DND-41 (cell line): ENCODE data around the gene DNAH10.

ENCODE experiments used
- ATAC-seq: fragments of 200-7000 bp; cut with Tn5 transposase; 3 replicates; pipeline ENCODE4 v1.9.1; 2021; ENCODE audit warnings: low read depth; ENCODE audit not compliant: insufficient read depth
- DNase-seq: peaks from one replicate; pipeline ENCODE4 v3.0.0-alpha.2; 2020
- H2AFZ ChIP-seq: 2 replicates; pipeline ENCODE4 v1.6.0; 2012; ENCODE audit warnings: low read depth, low read length
- H3K27ac ChIP-seq: 2 replicates; pipeline ENCODE4 v1.5.1; 2012; ENCODE audit warnings: low read length, inconsistent platforms
- H3K27me3 ChIP-seq: fragments of 200-600 bp; sonication (generic); 2 replicates; pipeline ENCODE4 v1.6.0; 2012; ENCODE audit warnings: low read length, mild to moderate bottlenecking, inconsistent platforms; ENCODE audit not compliant: insufficient read depth, poor library complexity
- H3K36me3 ChIP-seq: 2 replicates; pipeline ENCODE4 v1.5.1; 2012; ENCODE audit warnings: low read length, inconsistent platforms; ENCODE audit not compliant: insufficient read depth
- H3K4me1 ChIP-seq: 2 replicates; pipeline ENCODE4 v1.5.1; 2012; ENCODE audit warnings: mild to moderate bottlenecking, low read length; ENCODE audit not compliant: insufficient read depth
- H3K4me2 ChIP-seq: 2 replicates; pipeline ENCODE4 v1.6.0; 2012; ENCODE audit warnings: mild to moderate bottlenecking, moderate library complexity, low read length, inconsistent platforms; ENCODE audit not compliant: insufficient read depth
- H3K4me3 ChIP-seq, 2 experiments: fragments of 200-600 bp in 1 of 2; shearing (Covaris generic) in 1 of 2; 2 replicates each; pipeline ENCODE4 v1.5.1; 2012 to 2016; ENCODE audit warnings: inconsistent platforms in 2 of 2, low read length in 2 of 2, mild to moderate bottlenecking in 2 of 2, low read depth in 1 of 2, moderate library complexity in 1 of 2
- H3K79me2 ChIP-seq: 2 replicates; pipeline ENCODE4 v1.6.0; 2012; ENCODE audit warnings: low read length, inconsistent platforms; ENCODE audit not compliant: insufficient read depth
- H3K9ac ChIP-seq: 2 replicates; pipeline ENCODE4 v1.6.0; 2012; ENCODE audit warnings: low read depth, mild to moderate bottlenecking, inconsistent platforms, low read length, moderate library complexity
- H3K9me3 ChIP-seq: 2 replicates; pipeline ENCODE4 v1.5.1; 2012; ENCODE audit warnings: low read length, moderate library complexity, mild to moderate bottlenecking, inconsistent platforms; ENCODE audit not compliant: insufficient read depth, severe bottlenecking
- H4K20me1 ChIP-seq: 2 replicates; pipeline ENCODE4 v1.6.0; 2012; ENCODE audit warnings: low read length; ENCODE audit not compliant: insufficient read depth
- CTCF ChIP-seq: IDR thresholded peaks from 2 replicates; pipeline ENCODE4 v1.5.1; 2012; ENCODE audit warnings: borderline replicate concordance, low read length, moderate library complexity, mild to moderate bottlenecking; ENCODE audit not compliant: poor library complexity, severe bottlenecking; ENCODE audit errors: extremely low read depth
- EZH2 ChIP-seq: IDR thresholded peaks from 3 replicates; pipeline ENCODE4 v1.6.1; 2012; ENCODE audit warnings: borderline replicate concordance, low read depth, mild to moderate bottlenecking, moderate library complexity, low read length, inconsistent platforms; ENCODE audit not compliant: severe bottlenecking

Gene DNAH10

GRCh38 chr12:123845881-123846280 is 83.8 kb downstream of the DNAH10 start:
- Histone ChIP-seq H3K9me3 (no peaks in the 10 kb centered on the region), H3K27ac (no peak overlapping the region), H3K79me2 (no peaks in the 10 kb centered on the region), H3K9ac (no peak overlapping the region), H3K4me3 (no peak overlapping the region), H3K27me3 (no peaks in the 10 kb centered on the region), H3K36me3 (no peaks in the 10 kb centered on the region), H3K4me1 (no peaks in the 10 kb centered on the region), H3K4me2 (no peak overlapping the region), H2AFZ (no peak overlapping the region), H4K20me1 (no peaks in the 10 kb centered on the region)
- ATAC-seq (no peak), DNase-seq (no peak)
- no peak for TF ChIP-seq EZH2
- no peak for TF ChIP-seq CTCF

GRCh38 chr12:123846340-123846739 is 84.2 kb downstream of the DNAH10 start:
- TF ChIP-seq EZH2 (no peak), CTCF (no peak)
- Histone ChIP-seq H3K27ac (no peak overlapping the region), H3K27me3 (no peaks in the 10 kb centered on the region), H3K4me3 (no peak overlapping the region), H3K79me2 (no peaks in the 10 kb centered on the region), H3K36me3 (no peaks in the 10 kb centered on the region), H3K4me2 (no peak overlapping the region), H3K9me3 (no peaks in the 10 kb centered on the region), H3K9ac (no peak overlapping the region), H3K4me1 (no peaks in the 10 kb centered on the region), H4K20me1 (no peaks in the 10 kb centered on the region), H2AFZ (no peak overlapping the region)
- no peak for DNase-seq
- no peak for ATAC-seq

GRCh38 chr12:123847019-123847418 is 84.9 kb downstream of the DNAH10 start:
- Histone ChIP-seq H3K79me2 (no peaks in the 10 kb centered on the region), H3K36me3 (no peaks in the 10 kb centered on the region), H3K4me2 (no peak overlapping the region), H3K9ac (no peak overlapping the region), H3K4me3 (no peak overlapping the region), H3K4me1 (no peaks in the 10 kb centered on the region), H3K27me3 (no peaks in the 10 kb centered on the region), H3K9me3 (no peaks in the 10 kb centered on the region), H4K20me1 (no peaks in the 10 kb centered on the region), H3K27ac (no peak overlapping the region), H2AFZ (no peak overlapping the region)
- TF ChIP-seq EZH2 (no peak), CTCF (no peak)
- DNase-seq = no peak
- no peak for ATAC-seq

GRCh38 chr12:123847876-123848275 is 85.8 kb downstream of the DNAH10 start:
- Histone ChIP-seq H3K9me3 (no peaks in the 10 kb centered on the region), H2AFZ (no peak overlapping the region), H3K27me3 (no peaks in the 10 kb centered on the region), H3K4me3 (no peak overlapping the region), H3K9ac (no peak overlapping the region), H3K4me2 (no peak overlapping the region), H3K27ac (no peak overlapping the region), H3K4me1 (no peaks in the 10 kb centered on the region), H3K36me3 (no peaks in the 10 kb centered on the region), H3K79me2 (no peaks in the 10 kb centered on the region), H4K20me1 (no peaks in the 10 kb centered on the region)
- DNase-seq (no peak), ATAC-seq (no peak)
- TF ChIP-seq EZH2 = no peak
